Activated T-helper 1 cell treated with anti-CD3 and anti-CD28 coated beads, Interleukin-12 subunit alpha, Interleukin-12 subunit beta, Interleukin-2, Interleukin-4 antibody, amounts not matched to agents 30 ng/mL and 10 ng/mL and 1 ng/mL, durations not matched to agents 14 hours and 24 hours and 36 hours (primary cell): ENCODE measurements around the gene TMEM131. TPM values are rescaled to one million over a fixed set of nuclear protein-coding genes. Genes with fewer than 3 reads are reported as not detected.
A peak's percentile ranks its signal among the peaks of the same experiment; 100 is the strongest.

ENCODE experiments used
- DNase-seq: peaks from one replicate; pipeline ENCODE4 v3.0.0; 2021; ENCODE audit warnings: low spot score
- H3K27ac Mint-ChIP-seq: one replicate; pipeline ENCODE4 v1.8.0; 2021; ENCODE audit warnings: mild to moderate bottlenecking, mixed read lengths
- H3K27me3 Mint-ChIP-seq: one replicate; pipeline ENCODE4 v1.8.0; 2022; ENCODE audit warnings: mild to moderate bottlenecking, moderate library complexity, mixed read lengths; ENCODE audit not compliant: insufficient read depth
- H3K36me3 Mint-ChIP-seq: one replicate; pipeline ENCODE4 v1.8.0; 2021; ENCODE audit warnings: low read depth, mixed read lengths
- H3K4me1 Mint-ChIP-seq: one replicate; pipeline ENCODE4 v1.8.0; 2021; ENCODE audit warnings: low read depth, mixed read lengths
- H3K4me3 Mint-ChIP-seq: one replicate; pipeline ENCODE4 v1.8.0; 2021; ENCODE audit warnings: mild to moderate bottlenecking, moderate library complexity, mixed read lengths
- H3K9me3 Mint-ChIP-seq: one replicate; pipeline ENCODE4 v1.8.0; 2021; ENCODE audit warnings: mixed read lengths
- intact Hi-C: fragments of 100-400 bp; cut with micrococcal nuclease; formaldehyde crosslinking; loops from one replicate; pipeline ENCODE4 v1.15.1; 2024
- total RNA-seq: library from RNA; stranded (reverse); gene quantifications from 2 replicates; pipeline ENCODE4 v1.2.3, GENCODE V29; 2022

The TMEM131 gene
- total RNA-seq, 1 donor from 2014 or later, result 36.5 TPM

GRCh38 chr2:98013407-98014042, 17.8 kb upstream of the TMEM131 start:
- Mint-ChIP-seq H3K36me3 (no peaks in the 10 kb centered on the region), H3K27me3 (no peaks in the 10 kb centered on the region), H3K27ac (peak overlapping the region; percentile 82), H3K4me1 (peaks cover 34% of the 10 kb centered on the region), H3K9me3 (no peaks in the 10 kb centered on the region), H3K4me3 (peak overlapping the region; percentile 72)
- intact Hi-C loops, result loop anchor here (1.0 to 5.0 kb wide), 6 partner anchors 51 to 424 kb away; partner anchors contain the start of gene VWA3B
- no peak for DNase-seq

- Mint-ChIP-seq H3K4me3 (no peak overlapping the region), H3K27ac (peak overlapping the region; percentile 78), H3K36me3 (no peaks in the 10 kb centered on the region), H3K27me3 (no peaks in the 10 kb centered on the region), H3K9me3 (no peaks in the 10 kb centered on the region), H3K4me1 (peaks cover 34% of the 10 kb centered on the region)
- intact Hi-C loops, result loop anchor here (1.0 to 5.0 kb wide), 6 partner anchors 15 to 425 kb away; no protein-coding TSS in a partner anchor
- no peak for DNase-seq
Observed at GRCh38 chr2:98012561-98012991, 16.8 kb upstream of the TMEM131 start.

DNA sequence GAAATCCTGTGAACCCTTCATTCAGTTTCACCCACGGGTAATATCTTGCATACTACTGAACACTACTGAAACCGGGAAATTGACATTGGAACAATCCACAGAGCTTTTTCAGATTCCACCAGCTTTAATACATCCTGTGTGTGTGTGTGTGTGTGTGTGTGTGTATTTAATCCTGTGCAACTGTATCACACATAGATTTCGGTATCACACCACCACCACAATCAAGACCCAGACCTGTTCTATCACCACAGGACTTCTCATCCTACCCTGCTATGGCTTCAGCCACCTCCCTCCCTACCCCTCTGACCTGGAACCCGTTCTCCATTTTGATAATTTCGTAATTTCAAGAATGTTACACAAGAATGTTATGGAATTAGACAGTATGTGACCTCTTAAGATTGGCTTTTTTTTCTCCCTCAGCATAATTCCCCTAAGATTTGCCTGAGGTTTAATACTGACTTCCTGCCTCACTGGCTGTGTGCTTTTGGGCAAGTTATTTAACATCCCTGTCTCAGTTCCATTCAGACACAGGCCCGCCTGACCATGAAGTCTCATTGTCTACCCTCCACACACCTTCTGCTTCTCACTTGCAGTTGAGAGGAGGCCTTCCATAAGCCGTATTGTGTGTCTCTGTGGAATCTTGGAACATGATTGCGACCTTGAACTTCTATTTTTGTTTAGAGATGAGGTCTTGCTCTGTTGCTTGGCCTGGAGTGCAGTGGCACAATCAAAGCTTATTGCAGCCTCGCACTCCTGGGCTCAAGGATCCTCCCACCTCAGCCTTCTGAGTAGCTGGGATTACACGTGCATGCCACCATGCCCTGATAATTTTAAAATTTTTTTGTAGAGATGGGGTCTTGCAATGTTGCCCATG, 14.4 kb upstream of the TMEM131 start:
- peak overlapping the region; percentile 1 for H3K27ac Mint-ChIP-seq

GRCh38 chr2:98008415-98008814, 12.7 kb upstream of the TMEM131 start:
- DNase-seq, result no peak
- Mint-ChIP-seq H3K27me3 (peaks cover 2% of the 10 kb centered on the region), H3K27ac (no peak overlapping the region), H3K4me3 (no peak overlapping the region), H3K4me1 (peaks cover 21% of the 10 kb centered on the region), H3K36me3 (no peaks in the 10 kb centered on the region), H3K9me3 (no peaks in the 10 kb centered on the region)
- intact Hi-C loops, result no loop called here

More for the DNA sequence above, 14.4 kb upstream of the TMEM131 start:
- no peaks in the 10 kb centered on the region for H3K36me3 Mint-ChIP-seq
- H3K27me3 Mint-ChIP-seq, result no peaks in the 10 kb centered on the region
- no peaks in the 10 kb centered on the region for H3K9me3 Mint-ChIP-seq
- intact Hi-C loops, result loop anchor here (5.0 kb wide), 2 partner anchors 203 to 427 kb away; no protein-coding TSS in a partner anchor
- H3K4me1 Mint-ChIP-seq, result peaks cover 31% of the 10 kb centered on the region
- DNase-seq, result no peak
- H3K4me3 Mint-ChIP-seq, result no peak overlapping the region

GRCh38 chr2:98006378-98006777, 10.6 kb upstream of the TMEM131 start:
- Mint-ChIP-seq H3K27me3 (peaks cover 2% of the 10 kb centered on the region), H3K4me3 (no peak overlapping the region), H3K36me3 (no peaks in the 10 kb centered on the region), H3K4me1 (peaks cover 4% of the 10 kb centered on the region), H3K9me3 (no peaks in the 10 kb centered on the region), H3K27ac (no peak overlapping the region)
- DNase-seq, result no peak
- intact Hi-C loops, result no loop called here

DNA sequence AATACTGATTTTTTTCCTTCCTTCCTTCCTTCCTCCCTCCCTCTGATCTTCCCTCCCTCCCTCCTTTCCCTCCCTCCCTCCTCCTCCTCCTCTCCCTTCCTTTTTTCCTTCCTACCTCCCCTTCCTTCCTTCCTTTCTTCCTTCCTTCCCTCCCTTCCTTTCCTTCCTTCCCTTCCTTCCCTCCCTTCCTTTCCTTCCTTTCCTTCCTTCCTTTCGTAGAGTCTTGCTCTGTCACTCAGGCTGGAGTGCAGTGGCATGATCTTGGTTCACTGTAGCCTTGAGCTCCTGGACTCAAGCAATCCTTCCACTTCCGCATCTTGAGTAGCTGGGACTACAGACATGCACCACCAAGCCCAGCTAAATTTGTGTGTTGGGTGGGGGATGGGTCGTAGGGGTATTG, 8.9 kb upstream of the TMEM131 start:
- no peak overlapping the region for H3K4me3 Mint-ChIP-seq
- no peaks in the 10 kb centered on the region for H3K9me3 Mint-ChIP-seq
- H3K27ac Mint-ChIP-seq, result no peak overlapping the region
- no peaks in the 10 kb centered on the region for H3K4me1 Mint-ChIP-seq
- DNase-seq, result no peak
- intact Hi-C loops, result no loop called here
- peaks cover 6% of the 10 kb centered on the region for H3K27me3 Mint-ChIP-seq
- no peaks in the 10 kb centered on the region for H3K36me3 Mint-ChIP-seq

DNA sequence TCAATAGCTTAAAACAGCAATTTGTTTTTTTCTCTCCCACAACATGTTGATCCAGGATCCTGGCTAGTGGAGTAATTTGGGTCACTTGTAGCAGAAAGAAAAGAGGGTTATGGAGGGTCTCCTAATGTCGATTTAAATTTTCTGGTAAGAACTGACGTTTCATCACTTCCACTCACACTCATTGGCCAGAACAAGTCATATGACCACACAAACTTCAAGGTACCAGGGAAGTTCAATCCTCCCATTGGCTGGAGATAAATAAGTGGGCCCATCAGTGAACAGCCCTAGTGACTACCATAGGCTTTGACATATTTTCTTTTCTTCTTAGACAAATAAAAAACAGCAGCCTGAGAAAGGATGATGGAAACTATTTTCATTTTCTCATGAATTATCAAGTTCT, 8.3 kb upstream of the TMEM131 start:
- no peak for DNase-seq
- H3K4me3 Mint-ChIP-seq, result no peak overlapping the region
- H3K9me3 Mint-ChIP-seq, result no peaks in the 10 kb centered on the region
- intact Hi-C loops, result no loop called here
- H3K36me3 Mint-ChIP-seq, result no peaks in the 10 kb centered on the region
- H3K27ac Mint-ChIP-seq, result no peak overlapping the region
- peaks cover 6% of the 10 kb centered on the region for H3K27me3 Mint-ChIP-seq
- no peaks in the 10 kb centered on the region for H3K4me1 Mint-ChIP-seq

- Mint-ChIP-seq H3K36me3 (peaks cover 1% of the 10 kb centered on the region), H3K4me3 (no peak overlapping the region), H3K27me3 (peaks cover 4% of the 10 kb centered on the region), H3K4me1 (peaks cover 6% of the 10 kb centered on the region), H3K27ac (no peak overlapping the region), H3K9me3 (no peaks in the 10 kb centered on the region)
- intact Hi-C loops, result loop anchor here (5.0 to 10.0 kb wide), 5 partner anchors 448 to 1335 kb away; partner anchors contain the start of genes ANKRD36, EIF5B, LIPT1 and LMAN2L
- no peak for DNase-seq
Observed at GRCh38 chr2:97999536-97999935, 3.8 kb upstream of the TMEM131 start.

- no peak for DNase-seq
- Mint-ChIP-seq H3K9me3 (no peaks in the 10 kb centered on the region), H3K27ac (no peak overlapping the region), H3K4me1 (peaks cover 16% of the 10 kb centered on the region), H3K27me3 (peaks cover 4% of the 10 kb centered on the region), H3K36me3 (peaks cover 1% of the 10 kb centered on the region), H3K4me3 (no peak overlapping the region)
- intact Hi-C loops, result loop anchor here (5.0 to 10.0 kb wide), 5 partner anchors 449 to 1336 kb away; partner anchors contain the start of genes ANKRD36, EIF5B, LIPT1 and LMAN2L
Observed at GRCh38 chr2:97998431-97999005, 2.8 kb upstream of the TMEM131 start.

GRCh38 chr2:97997784-97998392, 2.1 kb upstream of the TMEM131 start:
- H3K4me1 Mint-ChIP-seq, result peaks cover 22% of the 10 kb centered on the region
- no peak for DNase-seq
- H3K9me3 Mint-ChIP-seq, result no peaks in the 10 kb centered on the region
- H3K4me3 Mint-ChIP-seq, result no peak overlapping the region
- H3K27me3 Mint-ChIP-seq, result peaks cover 4% of the 10 kb centered on the region
- H3K36me3 Mint-ChIP-seq, result peaks cover 6% of the 10 kb centered on the region
- H3K27ac Mint-ChIP-seq, result no peak overlapping the region
- intact Hi-C loops, result loop anchor here (5.0 to 10.0 kb wide), 5 partner anchors 449 to 1337 kb away; partner anchors contain the start of genes ANKRD36, EIF5B, LIPT1 and LMAN2L

GRCh38 chr2:97996679-97997078, 931 bp upstream of the TMEM131 start:
- H3K27ac Mint-ChIP-seq, result peak overlapping the region; percentile 85
- DNase-seq, result no peak
- peaks cover 6% of the 10 kb centered on the region for H3K36me3 Mint-ChIP-seq
- H3K27me3 Mint-ChIP-seq, result peaks cover 4% of the 10 kb centered on the region
- H3K4me1 Mint-ChIP-seq, result peaks cover 32% of the 10 kb centered on the region
- intact Hi-C loops, result loop anchor here (1.0 to 10.0 kb wide), 9 partner anchors 16 to 1338 kb away; partner anchors contain the start of genes ACTR1B, ANKRD36, EIF5B and LIPT1
- peak overlapping the region; percentile 80 for H3K4me3 Mint-ChIP-seq
- H3K9me3 Mint-ChIP-seq, result no peaks in the 10 kb centered on the region

GRCh38 chr2:97995026-97995733, 568 bp downstream of the TMEM131 start:
- Mint-ChIP-seq H3K4me3 (peak overlapping the region; percentile 97), H3K27ac (peak overlapping the region; percentile 98), H3K4me1 (peaks cover 44% of the 10 kb centered on the region), H3K36me3 (peaks cover 14% of the 10 kb centered on the region), H3K9me3 (no peaks in the 10 kb centered on the region), H3K27me3 (no peaks in the 10 kb centered on the region)
- DNase-seq, result peak; percentile 45
- intact Hi-C loops, result loop anchor here (1.0 to 10.0 kb wide), 11 partner anchors 14 to 1340 kb away; partner anchors contain the start of genes ANKRD36, EIF5B, LIPT1 and LMAN2L
